HG02970 (cell line): ENCODE results near the gene SELENOO.
"Not testable (repeated sequence)": the region's sequence is repeated elsewhere in the genome, so short reads cannot be mapped to it uniquely, and the experiment has no call there.

Experiments
- ATAC-seq: cut with Tn5 transposase; IDR thresholded peaks from one replicate; pipeline ENCODE4 v1.9.1; 2021; ENCODE audit warnings: mild to moderate bottlenecking, moderate library complexity, moderate number of reproducible peaks; ENCODE audit not compliant: unreplicated experiment, low FRiP score

The SELENOO gene

GRCh38 chr22:50198624-50199017 is 2.2 kb upstream of the SELENOO start:
- no peak for ATAC-seq

- no peak for ATAC-seq
Measured at GRCh38 chr22:50199251-50199721, 1.5 kb upstream of the SELENOO start.

- ATAC-seq: no peak
Measured at GRCh38 chr22:50199829-50200460, 866 bp upstream of the SELENOO start.

GRCh38 chr22:50201191-50202129 is 649 bp downstream of the SELENOO start:
- peak; percentile 29 for ATAC-seq

GRCh38 chr22:50202130-50202666 is 1.4 kb downstream of the SELENOO start:
- no peak for ATAC-seq

GRCh38 chr22:50203288-50203687 is 2.5 kb downstream of the SELENOO start:
- no peak for ATAC-seq

GRCh38 chr22:50204571-50204970 is 3.8 kb downstream of the SELENOO start:
- no peak for ATAC-seq

GRCh38 chr22:50204998-50205397 is 4.2 kb downstream of the SELENOO start:
- ATAC-seq: not testable (repeated sequence)

GRCh38 chr22:50205781-50206569 is 5.2 kb downstream of the SELENOO start:
- no peak for ATAC-seq

GRCh38 chr22:50206599-50206998 is 5.8 kb downstream of the SELENOO start:
- ATAC-seq: no peak

GRCh38 chr22:50207383-50208140 is 6.8 kb downstream of the SELENOO start:
- ATAC-seq: no peak

- no peak for ATAC-seq
Measured at GRCh38 chr22:50208430-50208938, 7.7 kb downstream of the SELENOO start.

- ATAC-seq: no peak
Measured at GRCh38 chr22:50208939-50209892, 8.4 kb downstream of the SELENOO start.

GRCh38 chr22:50209893-50210292 is 9.1 kb downstream of the SELENOO start:
- no peak for ATAC-seq

GRCh38 chr22:50210378-50211139 is 9.7 kb downstream of the SELENOO start:
- no peak for ATAC-seq

- no peak for ATAC-seq
Measured at GRCh38 chr22:50211147-50211546, 10.3 kb downstream of the SELENOO start.

GRCh38 chr22:50213263-50213662 is 12.5 kb downstream of the SELENOO start:
- ATAC-seq: no peak
